Muscle layer of duodenum (tissue), 2 donors: ENCODE results near the gene DAZ2.
"Not testable (repeated sequence)": the region's sequence is repeated elsewhere in the genome, so short reads cannot be mapped to it uniquely, and the experiment has no call there.

ENCODE experiments used
- H3K27ac ChIP-seq: one replicate; pipeline ENCODE4 v1.7.0; 2013; ENCODE audit warnings: mild to moderate bottlenecking, low read length
- H3K27me3 ChIP-seq: one replicate; pipeline ENCODE4 v1.7.0; 2013; ENCODE audit warnings: low read depth, mild to moderate bottlenecking, control low read depth, low read length
- H3K36me3 ChIP-seq, 2 donors: one replicate each; pipeline ENCODE4 v1.7.0; 2013; ENCODE audit warnings: low read length in 2 of 2, control low read depth in 1 of 2, mild to moderate bottlenecking in 1 of 2; ENCODE audit not compliant: insufficient read depth in 2 of 2, control insufficient read depth in 1 of 2
- H3K4me1 ChIP-seq, 2 donors: one replicate each; pipeline ENCODE4 v1.7.0; 2013; ENCODE audit warnings: low read length in 2 of 2, mild to moderate bottlenecking in 2 of 2, control low read depth in 1 of 2, moderate library complexity in 1 of 2; ENCODE audit not compliant: insufficient read depth in 2 of 2, control insufficient read depth in 1 of 2
- H3K4me3 ChIP-seq, 2 donors: one replicate each; pipeline ENCODE4 v1.7.0; 2013; ENCODE audit warnings: low read length in 2 of 2, low read depth in 1 of 2, mild to moderate bottlenecking in 1 of 2
- H3K9me3 ChIP-seq, 2 donors: one replicate each; pipeline ENCODE4 v1.7.0; 2013; ENCODE audit warnings: low read length in 2 of 2, control low read depth in 1 of 2, mild to moderate bottlenecking in 1 of 2; ENCODE audit not compliant: control insufficient read depth in 1 of 2
- donor health status: healthy.

DAZ2 gene

GRCh38 chrY:23219233-23219632 lies at the start of gene DAZ2:
DAZ2 (plus strand) TSS chrY:23219533; CDS start chrY:23219741, 208 bp downstream.
- H3K36me3 ChIP-seq, H3K27ac ChIP-seq, H3K27me3 ChIP-seq, H3K4me1 ChIP-seq, H3K9me3 ChIP-seq, H3K4me3 ChIP-seq: not testable (repeated sequence)

- H3K36me3 ChIP-seq, H3K27ac ChIP-seq, H3K27me3 ChIP-seq, H3K4me1 ChIP-seq, H3K4me3 ChIP-seq, H3K9me3 ChIP-seq: not testable (repeated sequence)
These were observed 20.4 kb upstream of the DAZ2 start, which contains the start of gene DAZ1 for GRCh38 chrY:23198908-23199307. DAZ1 (minus strand) TSS chrY:23199008; CDS start chrY:23198800, 208 bp downstream.

DNA sequence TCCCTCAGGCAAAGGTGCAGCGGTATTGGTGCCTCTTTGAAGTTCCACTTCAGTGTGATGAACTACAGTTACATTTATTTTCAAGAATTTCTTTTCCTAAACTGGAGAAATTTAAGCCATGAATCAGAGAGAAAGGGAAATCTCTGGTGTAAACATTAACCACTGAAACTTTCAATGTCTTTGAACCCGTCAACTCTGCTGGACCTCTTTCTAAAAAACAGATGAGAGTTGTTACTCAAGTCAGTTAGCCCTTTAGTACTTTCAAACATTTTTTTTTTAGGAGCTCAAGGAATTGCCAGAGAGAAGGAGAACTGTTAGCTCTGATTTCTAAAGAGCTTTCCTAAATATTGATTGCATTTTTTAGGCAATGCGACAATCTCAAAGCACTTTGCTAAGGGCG lies 11.9 kb upstream of the DAZ2 start:
- H3K4me1 ChIP-seq, H3K9me3 ChIP-seq, H3K4me3 ChIP-seq, H3K27me3 ChIP-seq, H3K27ac ChIP-seq, H3K36me3 ChIP-seq: not testable (repeated sequence)

DNA sequence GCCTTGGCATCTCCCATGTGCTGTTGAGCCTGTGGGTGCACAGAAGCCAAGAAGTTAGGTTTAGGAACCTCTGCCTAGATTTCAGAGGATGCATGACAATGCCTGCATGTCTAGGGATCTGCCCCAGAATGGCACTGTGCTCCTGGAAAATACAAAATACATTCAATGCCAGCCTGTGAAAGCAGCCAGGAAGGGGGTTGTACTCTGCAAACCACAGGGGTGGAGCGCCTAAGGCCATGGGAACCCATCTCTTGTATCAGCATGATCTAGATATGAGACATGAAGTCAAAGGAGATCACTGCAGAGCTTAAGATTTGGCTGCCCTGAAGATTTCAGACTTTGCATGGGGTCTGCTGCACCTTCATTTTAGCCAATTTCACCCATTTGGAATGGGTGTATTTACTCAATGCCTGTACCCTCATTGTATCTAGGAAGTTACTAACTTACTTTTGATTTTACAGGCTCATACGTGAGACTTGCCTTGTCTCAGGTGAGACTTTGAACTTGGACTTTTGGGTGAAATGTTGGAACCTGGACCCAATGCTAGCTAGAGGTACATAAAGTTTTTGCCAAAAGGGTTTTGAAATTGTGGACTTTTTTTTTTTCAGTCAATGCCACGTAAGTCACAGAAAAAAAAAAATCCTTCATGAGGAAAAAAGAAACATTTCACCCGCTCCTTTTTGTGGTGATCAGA lies 9.4 kb upstream of the DAZ2 start:
- H3K27ac ChIP-seq, H3K36me3 ChIP-seq, H3K4me1 ChIP-seq, H3K27me3 ChIP-seq, H3K9me3 ChIP-seq, H3K4me3 ChIP-seq: not testable (repeated sequence)

DNA sequence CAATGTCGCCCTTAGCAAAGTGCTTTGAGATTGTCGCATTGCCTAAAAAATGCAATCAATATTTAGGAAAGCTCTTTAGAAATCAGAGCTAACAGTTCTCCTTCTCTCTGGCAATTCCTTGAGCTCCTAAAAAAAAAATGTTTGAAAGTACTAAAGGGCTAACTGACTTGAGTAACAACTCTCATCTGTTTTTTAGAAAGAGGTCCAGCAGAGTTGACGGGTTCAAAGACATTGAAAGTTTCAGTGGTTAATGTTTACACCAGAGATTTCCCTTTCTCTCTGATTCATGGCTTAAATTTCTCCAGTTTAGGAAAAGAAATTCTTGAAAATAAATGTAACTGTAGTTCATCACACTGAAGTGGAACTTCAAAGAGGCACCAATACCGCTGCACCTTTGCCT lies 8.7 kb upstream of the DAZ2 start:
- not testable (repeated sequence) for H3K27ac ChIP-seq, H3K36me3 ChIP-seq, H3K4me1 ChIP-seq, H3K27me3 ChIP-seq, H3K4me3 ChIP-seq, H3K9me3 ChIP-seq
